Caco-2 (cell line): ENCODE results near the gene ANKRD13A. TPM values are rescaled to one million over a fixed set of nuclear protein-coding genes. Genes with fewer than 3 reads are reported as not detected.
"Not testable (repeated sequence)": the region's sequence is repeated elsewhere in the genome, so short reads cannot be mapped to it uniquely, and the experiment has no call there.

Source experiments
- BruUV-seq: library from RNA; stranded (reverse); fragments of 400-500 nt; replicated peaks from 2 replicates; lab custom pipeline; 2021; lab: Mats Ljungman, UMichigan
- CTCF ChIA-PET: fragments of 300-600 bp; sonication (Branson Sonifier 250); formaldehyde crosslinking; loops from one replicate; lab custom pipeline; 2022; ENCODE audit warnings: antibody characterized with exemption; lab: Charles Lee
- POLR2A ChIA-PET: fragments of 300-600 bp; sonication (Branson Sonifier 250); formaldehyde crosslinking; loops from one replicate; lab custom pipeline; 2022; ENCODE audit warnings: antibody characterized with exemption; lab: Charles Lee
- DNase-seq, 2 experiments: peaks; one replicate each; pipeline versions ENCODE4 v3.0.0 to v3.0.0-alpha.2; 2020 to 2022
- H3K27me3 ChIP-seq: replicated peaks from 2 replicates; pipeline ENCODE4 v1.6.0; 2011; ENCODE audit warnings: low read length; ENCODE audit not compliant: control insufficient read depth, insufficient read depth
- H3K36me3 ChIP-seq: 2 replicates; pipeline ENCODE4 v1.5.1; 2011; ENCODE audit warnings: low read length; ENCODE audit not compliant: control insufficient read depth, insufficient read depth
- H3K4me1 ChIP-seq: fragments of 250-450 bp; sonication (Bioruptor Pico); 2 replicates; pipeline ENCODE4 v1.5.1; 2020; ENCODE audit warnings: mild to moderate bottlenecking
- H3K4me3 ChIP-seq: 2 replicates; pipeline ENCODE4 v1.5.1; 2011; ENCODE audit warnings: low read depth, mild to moderate bottlenecking, control low read depth, low read length
- H3K9me3 ChIP-seq: fragments of 250-450 bp; sonication (Bioruptor Pico); 2 replicates; pipeline ENCODE4 v1.5.1; 2020; ENCODE audit warnings: mild to moderate bottlenecking, moderate library complexity
- H3K27ac Mint-ChIP-seq: one replicate; pipeline ENCODE4 v1.8.0; 2022; ENCODE audit warnings: mixed read lengths; ENCODE audit not compliant: unreplicated experiment
- H3K27me3 Mint-ChIP-seq: one replicate; pipeline ENCODE4 v1.8.0; 2022; ENCODE audit warnings: mixed read lengths; ENCODE audit not compliant: insufficient read depth, unreplicated experiment
- H3K36me3 Mint-ChIP-seq: one replicate; pipeline ENCODE4 v1.8.0; 2022; ENCODE audit warnings: mild to moderate bottlenecking, mixed read lengths; ENCODE audit not compliant: insufficient read depth, unreplicated experiment
- H3K4me1 Mint-ChIP-seq: one replicate; pipeline ENCODE4 v1.8.0; 2022; ENCODE audit warnings: low read depth, mixed read lengths; ENCODE audit not compliant: unreplicated experiment
- H3K4me3 Mint-ChIP-seq: one replicate; pipeline ENCODE4 v1.8.0; 2022; ENCODE audit warnings: mild to moderate bottlenecking, moderate library complexity, mixed read lengths; ENCODE audit not compliant: unreplicated experiment
- H3K9me3 Mint-ChIP-seq: one replicate; pipeline ENCODE4 v1.8.0; 2022; ENCODE audit warnings: mixed read lengths; ENCODE audit not compliant: unreplicated experiment
- CTCF ChIP-seq, 2 experiments: fragments of 200-600 bp in 1 of 2; IDR thresholded peaks; 1 replicate in 1 of 2; 2 replicates in 1 of 2; pipeline versions ENCODE4 v1.5.1 to v1.8.0; 2011 to 2022; ENCODE audit warnings: antibody characterized with exemption in 1 of 2, control low read depth in 1 of 2, inconsistent platforms in 1 of 2, low read depth in 1 of 2, low read length in 1 of 2, mild to moderate bottlenecking in 1 of 2, moderate library complexity in 1 of 2; ENCODE audit not compliant: insufficient read depth in 1 of 2, severe bottlenecking in 1 of 2, unreplicated experiment in 1 of 2
- intact Hi-C: fragments of 100-400 bp; cut with micrococcal nuclease; formaldehyde crosslinking; loops from one replicate; pipeline ENCODE4 v1.10.0; 2022; ENCODE audit not compliant: unreplicated experiment
- total RNA-seq: library from RNA; stranded (reverse); gene quantifications from 2 replicates; pipeline ENCODE4 v1.2.3, GENCODE V29; 2022

Gene ANKRD13A
- total RNA-seq, 1 experiment from 2014 or later, result 42.2 TPM

- Mint-ChIP-seq H3K4me3 (no peak overlapping the region), H3K27me3 (no peaks in the 10 kb centered on the region), H3K27ac (no peak overlapping the region), H3K9me3 (no peaks in the 10 kb centered on the region), H3K36me3 (peaks cover 15% of the 10 kb centered on the region), H3K4me1 (peaks cover 25% of the 10 kb centered on the region)
- Histone ChIP-seq H3K9me3 (no peaks in the 10 kb centered on the region), H3K4me3 (no peak overlapping the region), H3K27me3 (no peaks in the 10 kb centered on the region), H3K36me3 (no peaks in the 10 kb centered on the region; the same call in 1 of the 2 replicates), H3K4me1 (peaks cover 27% of the 10 kb centered on the region)
- CTCF ChIA-PET, result no interaction called here
- no TSS peak for BruUV-seq
- intact Hi-C loops, result no loop called here
- no peak for TF ChIP-seq CTCF (IDR thresholded peaks at IDR 0.05; ENCODE audit: insufficient read depth in 1 of 2, low read depth in 1 of 2, low read length in 1 of 2, severe bottlenecking in 1 of 2, unreplicated experiment in 1 of 2)
- POLR2A ChIA-PET, result no interaction called here
- DNase-seq, result no peak
These were observed 8.7 kb downstream of the ANKRD13A start for GRCh38 chr12:110007881-110008280.

GRCh38 chr12:110008681-110009398, 9.6 kb downstream of the ANKRD13A start:
- H3K4me3 ChIP-seq, H3K4me3 Mint-ChIP-seq, H3K27me3 ChIP-seq, BruUV-seq, H3K9me3 Mint-ChIP-seq, CTCF ChIA-PET, DNase-seq, H3K9me3 ChIP-seq, H3K36me3 ChIP-seq, intact Hi-C loops, POLR2A ChIA-PET, H3K36me3 Mint-ChIP-seq, H3K27ac Mint-ChIP-seq, H3K27me3 Mint-ChIP-seq: not testable (repeated sequence)
- H3K4me1 ChIP-seq, result peaks cover 30% of the 10 kb centered on the region
- H3K4me1 Mint-ChIP-seq, result peaks cover 19% of the 10 kb centered on the region

- ChIA-PET POLR2A (no interaction called here), CTCF (interaction anchor here (0.7 kb wide), 1 partner anchor 11 kb away, joined by 3 read pairs; no protein-coding TSS in a partner anchor)
- H3K36me3 ChIP-seq, result no peaks in the 10 kb centered on the region
- no TSS peak for BruUV-seq
- H3K27me3 Mint-ChIP-seq, result no peaks in the 10 kb centered on the region
- H3K4me3 Mint-ChIP-seq, result no peak overlapping the region
- peaks cover 19% of the 10 kb centered on the region for H3K4me1 Mint-ChIP-seq
- TF ChIP-seq CTCF (IDR thresholded peaks at IDR 0.05; ENCODE audit: insufficient read depth in 1 of 2, low read depth in 1 of 2, low read length in 1 of 2, severe bottlenecking in 1 of 2, unreplicated experiment in 1 of 2), result no peak
- DNase-seq, result no peak
- no peaks in the 10 kb centered on the region for H3K9me3 ChIP-seq
- no peak overlapping the region for H3K4me3 ChIP-seq
- intact Hi-C loops, result no loop called here
- H3K4me1 ChIP-seq, result peaks cover 30% of the 10 kb centered on the region
- H3K36me3 Mint-ChIP-seq, result peaks cover 21% of the 10 kb centered on the region
- H3K27me3 ChIP-seq, result no peaks in the 10 kb centered on the region
- H3K27ac Mint-ChIP-seq, result peak overlapping the region; percentile 37
- H3K9me3 Mint-ChIP-seq, result no peaks in the 10 kb centered on the region
These were observed 11.9 kb downstream of the ANKRD13A start for GRCh38 chr12:110010853-110011723.
